ENCODE measurements around the gene CACNB3. TPM values are rescaled to one million over a fixed set of nuclear protein-coding genes. Genes with fewer than 3 reads are reported as not detected.

CACNB3 gene
- total and polyA plus RNA-seq, 2 of the 13 experiments (the other 11 are each of a cell fraction or from before 2014, with no cell fraction given): 0.29 to 0.54 TPM

GRCh38 chr12:48814262-48815125 lies 3.8 kb upstream of the CACNB3 start (continued):
- TF ChIP-seq MTA1 (CRISPR knock-in tag; IDR thresholded peaks at IDR 0.05; ENCODE audit: borderline replicate concordance) (peak; percentile 75; the same call in 1 of the 2 replicates), ZNF589 (CRISPR knock-in tag; conservative IDR thresholded peaks at IDR 0.05) (no peak), GFI1 (CRISPR knock-in tag; IDR thresholded peaks at IDR 0.05; ENCODE audit: borderline replicate concordance) (0 out of 2 replicates have a peak, but pooled peaks have one; percentile 35), HIVEP1 (CRISPR knock-in tag; IDR thresholded peaks at IDR 0.05) (no peak), PLSCR1 (CRISPR knock-in tag; IDR thresholded peaks at IDR 0.05; ENCODE audit: borderline replicate concordance) (no peak), ZKSCAN8 (CRISPR knock-in tag; IDR thresholded peaks at IDR 0.05; ENCODE audit: borderline replicate concordance) (no peak), ZNF362 (CRISPR knock-in tag; IDR thresholded peaks at IDR 0.05; ENCODE audit: borderline replicate concordance) (peak; percentile 77; the same call in 1 of the 2 replicates), ZBTB25 (CRISPR knock-in tag; IDR thresholded peaks at IDR 0.05) (no peak), ZBTB44 (CRISPR knock-in tag; IDR thresholded peaks at IDR 0.05) (0 out of 2 replicates have a peak, but pooled peaks have one; percentile 7), BATF2 (CRISPR knock-in tag; IDR thresholded peaks at IDR 0.05) (no peak), ARID3A (IDR thresholded peaks at IDR 0.05; ENCODE audit: low read depth, low read length) (no peak), ZNF782 (CRISPR knock-in tag; IDR thresholded peaks at IDR 0.05; ENCODE audit: borderline replicate concordance) (0 out of 2 replicates have a peak, but pooled peaks have one; percentile 38), KAT8 (CRISPR knock-in tag; IDR thresholded peaks at IDR 0.05) (peak; percentile 33; the same call in 1 of the 2 replicates), PHF5A (CRISPR knock-in tag; IDR thresholded peaks at IDR 0.05; ENCODE audit: low read depth, unreplicated experiment) (peak; percentile 65), ATF6 (CRISPR knock-in tag; conservative IDR thresholded peaks at IDR 0.05) (0 out of 2 replicates have a peak, but pooled peaks have one; percentile 34), TOPORS (CRISPR knock-in tag; IDR thresholded peaks at IDR 0.05) (no peak), CREM (IDR thresholded peaks at IDR 0.05) (no peak), CREM (CRISPR knock-in tag; IDR thresholded peaks at IDR 0.05) (no peak)
